ENCODE measurements around the gene EXOC1.

EXOC1 gene

GRCh38 chr4:55871299-55871800 is 17.9 kb downstream of the EXOC1 start:
- no peaks in the 10 kb centered on the region for H3K27me3 ChIP-seq (ENCODE audit: control insufficient read depth, insufficient read depth, low read length)
- H3K4me3 ChIP-seq (ENCODE audit: low read length), result no peak overlapping the region
- no CpG with 5 or more reads among the region's 5 CpGs for WGBS (ENCODE audit: insufficient coverage, insufficient read length)
- no peaks in the 10 kb centered on the region for H3K4me1 ChIP-seq (ENCODE audit: control insufficient read depth, insufficient read depth, low read length)
- no peak for DNase-seq (ENCODE audit: low read depth, low spot score)
- peaks cover 2% of the 10 kb centered on the region; the same call in 1 of the 2 replicates for H3K36me3 ChIP-seq (ENCODE audit: control insufficient read depth, insufficient read depth, low read length)
- H3K27ac ChIP-seq (ENCODE audit: low read length), result no peak overlapping the region
- no peaks in the 10 kb centered on the region for H3K9me3 ChIP-seq (ENCODE audit: control insufficient read depth, insufficient read depth, low read length)

- Histone ChIP-seq H3K27ac (ENCODE audit: low read length) (no peak overlapping the region), H3K9me3 (ENCODE audit: control insufficient read depth, insufficient read depth, low read length) (no peaks in the 10 kb centered on the region), H3K4me1 (ENCODE audit: control insufficient read depth, insufficient read depth, low read length) (no peaks in the 10 kb centered on the region), H3K4me3 (ENCODE audit: low read length) (no peak overlapping the region), H3K36me3 (ENCODE audit: control insufficient read depth, insufficient read depth, low read length) (peaks cover 2% of the 10 kb centered on the region; the same call in 1 of the 2 replicates), H3K27me3 (ENCODE audit: control insufficient read depth, insufficient read depth, low read length) (no peaks in the 10 kb centered on the region)
- no peak for DNase-seq (ENCODE audit: low read depth, low spot score)
Observed at GRCh38 chr4:55874831-55875230, 21.4 kb downstream of the EXOC1 start.

- Histone ChIP-seq H3K4me3 (ENCODE audit: low read length) (no peak overlapping the region), H3K9me3 (ENCODE audit: control insufficient read depth, insufficient read depth, low read length) (no peaks in the 10 kb centered on the region), H3K36me3 (ENCODE audit: control insufficient read depth, insufficient read depth, low read length) (peaks cover 2% of the 10 kb centered on the region; the same call in 1 of the 2 replicates), H3K4me1 (ENCODE audit: control insufficient read depth, insufficient read depth, low read length) (no peaks in the 10 kb centered on the region), H3K27me3 (ENCODE audit: control insufficient read depth, insufficient read depth, low read length) (no peaks in the 10 kb centered on the region), H3K27ac (ENCODE audit: low read length) (no peak overlapping the region)
- no peak for DNase-seq (ENCODE audit: low read depth, low spot score)
Observed at GRCh38 chr4:55876387-55876786, 22.9 kb downstream of the EXOC1 start.

- no peaks in the 10 kb centered on the region for H3K27me3 ChIP-seq (ENCODE audit: control insufficient read depth, insufficient read depth, low read length)
- no peaks in the 10 kb centered on the region for H3K9me3 ChIP-seq (ENCODE audit: control insufficient read depth, insufficient read depth, low read length)
- no peaks in the 10 kb centered on the region for H3K4me1 ChIP-seq (ENCODE audit: control insufficient read depth, insufficient read depth, low read length)
- no peak overlapping the region for H3K4me3 ChIP-seq (ENCODE audit: low read length)
- WGBS (ENCODE audit: insufficient coverage, insufficient read length), result no CpG with 5 or more reads among the region's 3 CpGs
- peaks cover 3% of the 10 kb centered on the region; the same call in 1 of the 2 replicates for H3K36me3 ChIP-seq (ENCODE audit: control insufficient read depth, insufficient read depth, low read length)
- H3K27ac ChIP-seq (ENCODE audit: low read length), result no peak overlapping the region
- no peak for DNase-seq (ENCODE audit: low read depth, low spot score)
Observed at GRCh38 chr4:55879224-55879623, 25.8 kb downstream of the EXOC1 start.

GRCh38 chr4:55880652-55881280 is 27.3 kb downstream of the EXOC1 start:
- Histone ChIP-seq H3K27me3 (ENCODE audit: control insufficient read depth, insufficient read depth, low read length) (no peaks in the 10 kb centered on the region), H3K9me3 (ENCODE audit: control insufficient read depth, insufficient read depth, low read length) (no peaks in the 10 kb centered on the region), H3K4me1 (ENCODE audit: control insufficient read depth, insufficient read depth, low read length) (no peaks in the 10 kb centered on the region), H3K4me3 (ENCODE audit: low read length) (no peak overlapping the region), H3K27ac (ENCODE audit: low read length) (no peak overlapping the region), H3K36me3 (ENCODE audit: control insufficient read depth, insufficient read depth, low read length) (peaks cover 3% of the 10 kb centered on the region; the same call in 1 of the 2 replicates)
- no CpG with 5 or more reads among the region's 3 CpGs for WGBS (ENCODE audit: insufficient coverage, insufficient read length)
- no peak for DNase-seq (ENCODE audit: low read depth, low spot score)

- no CpG with 5 or more reads among the region's 2 CpGs for WGBS (ENCODE audit: insufficient coverage, insufficient read length)
- Histone ChIP-seq H3K4me3 (ENCODE audit: low read length) (no peak overlapping the region), H3K27me3 (ENCODE audit: control insufficient read depth, insufficient read depth, low read length) (no peaks in the 10 kb centered on the region), H3K4me1 (ENCODE audit: control insufficient read depth, insufficient read depth, low read length) (no peaks in the 10 kb centered on the region), H3K27ac (ENCODE audit: low read length) (no peak overlapping the region), H3K36me3 (ENCODE audit: control insufficient read depth, insufficient read depth, low read length) (peaks cover 3% of the 10 kb centered on the region; the same call in 1 of the 2 replicates), H3K9me3 (ENCODE audit: control insufficient read depth, insufficient read depth, low read length) (no peaks in the 10 kb centered on the region)
- DNase-seq (ENCODE audit: low read depth, low spot score), result no peak
Observed at GRCh38 chr4:55884093-55884850, 30.8 kb downstream of the EXOC1 start.

GRCh38 chr4:55884851-55885219 is 31.4 kb downstream of the EXOC1 start:
- no peaks in the 10 kb centered on the region for H3K9me3 ChIP-seq (ENCODE audit: control insufficient read depth, insufficient read depth, low read length)
- H3K4me1 ChIP-seq (ENCODE audit: control insufficient read depth, insufficient read depth, low read length), result no peaks in the 10 kb centered on the region
- no peaks in the 10 kb centered on the region for H3K27me3 ChIP-seq (ENCODE audit: control insufficient read depth, insufficient read depth, low read length)
- no peak overlapping the region for H3K27ac ChIP-seq (ENCODE audit: low read length)
- H3K4me3 ChIP-seq (ENCODE audit: low read length), result no peak overlapping the region
- WGBS (ENCODE audit: insufficient coverage, insufficient read length), result no CpG with 5 or more reads among the region's 1 CpG
- H3K36me3 ChIP-seq (ENCODE audit: control insufficient read depth, insufficient read depth, low read length), result peaks cover 3% of the 10 kb centered on the region; the same call in 1 of the 2 replicates
- DNase-seq (ENCODE audit: low read depth, low spot score), result no peak

GRCh38 chr4:55887594-55887993 is 34.1 kb downstream of the EXOC1 start:
- Histone ChIP-seq H3K36me3 (ENCODE audit: control insufficient read depth, insufficient read depth, low read length) (no peaks in the 10 kb centered on the region), H3K27ac (ENCODE audit: low read length) (no peak overlapping the region)
- WGBS (ENCODE audit: insufficient coverage, insufficient read length), result no CpG with 5 or more reads among the region's 1 CpG

GRCh38 chr4:55892156-55892555 is 38.7 kb downstream of the EXOC1 start:
- no CpG with 5 or more reads among the region's 2 CpGs for WGBS (ENCODE audit: insufficient coverage, insufficient read length)
- H3K4me3 ChIP-seq (ENCODE audit: low read length), result no peak overlapping the region
- DNase-seq (ENCODE audit: low read depth, low spot score), result no peak
- no peaks in the 10 kb centered on the region for H3K9me3 ChIP-seq (ENCODE audit: control insufficient read depth, insufficient read depth, low read length)
- no peaks in the 10 kb centered on the region for H3K27me3 ChIP-seq (ENCODE audit: control insufficient read depth, insufficient read depth, low read length)
- no peak overlapping the region for H3K27ac ChIP-seq (ENCODE audit: low read length)
- H3K4me1 ChIP-seq (ENCODE audit: control insufficient read depth, insufficient read depth, low read length), result no peaks in the 10 kb centered on the region
- no peaks in the 10 kb centered on the region for H3K36me3 ChIP-seq (ENCODE audit: control insufficient read depth, insufficient read depth, low read length)

More at GRCh38 chr4:55887594-55887993, 34.1 kb downstream of the EXOC1 start:
- Histone ChIP-seq H3K9me3 (ENCODE audit: control insufficient read depth, insufficient read depth, low read length) (no peaks in the 10 kb centered on the region), H3K4me1 (ENCODE audit: control insufficient read depth, insufficient read depth, low read length) (no peaks in the 10 kb centered on the region), H3K4me3 (ENCODE audit: low read length) (no peak overlapping the region), H3K27me3 (ENCODE audit: control insufficient read depth, insufficient read depth, low read length) (no peaks in the 10 kb centered on the region)
- no peak for DNase-seq (ENCODE audit: low read depth, low spot score)

GRCh38 chr4:55896622-55897021 is 43.2 kb downstream of the EXOC1 start:
- no peaks in the 10 kb centered on the region for H3K36me3 ChIP-seq (ENCODE audit: control insufficient read depth, insufficient read depth, low read length)
- H3K4me1 ChIP-seq (ENCODE audit: control insufficient read depth, insufficient read depth, low read length), result no peaks in the 10 kb centered on the region
- H3K27me3 ChIP-seq (ENCODE audit: control insufficient read depth, insufficient read depth, low read length), result no peaks in the 10 kb centered on the region
- no peaks in the 10 kb centered on the region for H3K9me3 ChIP-seq (ENCODE audit: control insufficient read depth, insufficient read depth, low read length)
- DNase-seq (ENCODE audit: low read depth, low spot score), result no peak
- no CpG with 5 or more reads among the region's 3 CpGs for WGBS (ENCODE audit: insufficient coverage, insufficient read length)
- no peak overlapping the region for H3K4me3 ChIP-seq (ENCODE audit: low read length)
- H3K27ac ChIP-seq (ENCODE audit: low read length), result no peak overlapping the region

All from iPS DF 6.9 (cell line).